Stimulated activated effector memory CD8-positive, alpha-beta T cell treated with anti-CD3 and anti-CD28 coated beads, Interleukin-12 subunit alpha, Interleukin-12 subunit beta, amount 100 ng/mL, for 72 hours (primary cell): ENCODE measurements around the gene ANAPC2.

Source experiments
- ATAC-seq: fragments of 150-1000 bp; cut with Tn5 transposase; 2 replicates; pipeline ENCODE4 v1.10.0; 2021
- DNase-seq, 2 donors: peaks; one replicate each; pipeline ENCODE4 v3.0.0; 2021 to 2022; ENCODE audit warnings: low spot score in 2 of 2
- H3K27ac Mint-ChIP-seq: one replicate; pipeline ENCODE4 v1.8.0; 2022; ENCODE audit warnings: mild to moderate bottlenecking, mixed read lengths
- H3K36me3 Mint-ChIP-seq: one replicate; pipeline ENCODE4 v1.8.0; 2022; ENCODE audit warnings: mild to moderate bottlenecking, mixed read lengths
- H3K4me1 Mint-ChIP-seq: one replicate; pipeline ENCODE4 v1.8.0; 2022; ENCODE audit warnings: mixed read lengths
- H3K4me3 Mint-ChIP-seq: one replicate; pipeline ENCODE4 v1.8.0; 2022; ENCODE audit warnings: mild to moderate bottlenecking, mixed read lengths
- H3K9me3 Mint-ChIP-seq: one replicate; pipeline ENCODE4 v1.8.0; 2022; ENCODE audit warnings: mixed read lengths

Gene ANAPC2

GRCh38 chr9:137205126-137206069 is 17.0 kb upstream of the ANAPC2 start, which contains the start of the genes NDOR1 and TMEM203:
Gene NDOR1 (plus strand): TSS chr9:137205700. CDS start chr9:137205778, 78 bp downstream.
Gene TMEM203 (minus strand): TSS chr9:137205648. CDS start chr9:137205414, 234 bp downstream.
- peaks cover 45% of the 10 kb centered on the region for H3K4me1 Mint-ChIP-seq

GRCh38 chr9:137204731-137205125 is 16.4 kb upstream of the ANAPC2 start:
- H3K36me3 Mint-ChIP-seq, result peaks cover 43% of the 10 kb centered on the region
- H3K9me3 Mint-ChIP-seq, result no peaks in the 10 kb centered on the region
- ATAC-seq, result no peak
- DNase-seq, result no peak
- peak overlapping the region; percentile 94 for H3K4me3 Mint-ChIP-seq
- H3K27ac Mint-ChIP-seq, result peak overlapping the region; percentile 97
- peaks cover 45% of the 10 kb centered on the region for H3K4me1 Mint-ChIP-seq

More at GRCh38 chr9:137205126-137206069, 17.0 kb upstream of the ANAPC2 start, which contains the start of the genes NDOR1 and TMEM203:
- Mint-ChIP-seq H3K27ac (peak within 1 kb of the TSS; percentile 97), H3K9me3 (no peaks in the 10 kb centered on the region), H3K4me3 (peak within 1 kb of the TSS; percentile 94), H3K36me3 (peaks cover 50% of the 10 kb centered on the region)
- ATAC-seq (peak; percentile 77), DNase-seq (peak; percentile 94 to 97)

- H3K36me3 Mint-ChIP-seq, result peaks cover 27% of the 10 kb centered on the region
Measured at GRCh38 chr9:137202966-137203365, 14.6 kb upstream of the ANAPC2 start.

GRCh38 chr9:137201205-137201868 is 13.0 kb upstream of the ANAPC2 start:
- Mint-ChIP-seq H3K36me3 (peaks cover 16% of the 10 kb centered on the region), H3K4me1 (peaks cover 31% of the 10 kb centered on the region), H3K4me3 (peak overlapping the region; percentile 79), H3K27ac (peak overlapping the region; percentile 60), H3K9me3 (no peaks in the 10 kb centered on the region)
- ATAC-seq (no peak), DNase-seq (no peak)

More at GRCh38 chr9:137202966-137203365, 14.6 kb upstream of the ANAPC2 start:
- Mint-ChIP-seq H3K9me3 (no peaks in the 10 kb centered on the region), H3K4me1 (peaks cover 45% of the 10 kb centered on the region), H3K4me3 (peak overlapping the region; percentile 4), H3K27ac (no peak overlapping the region)
- ATAC-seq (no peak), DNase-seq (no peak)

GRCh38 chr9:137200311-137201204 is 12.2 kb upstream of the ANAPC2 start, which contains the start of gene TPRN:
Gene TPRN (minus strand): TSS chr9:137200741. CDS start chr9:137200711, 30 bp downstream.
- peak within 1 kb of the TSS; percentile 82 for H3K27ac Mint-ChIP-seq
- peaks cover 23% of the 10 kb centered on the region for H3K4me1 Mint-ChIP-seq
- peak; percentile 96 for ATAC-seq
- peak; percentile 90 to 98 for DNase-seq
- no peaks in the 10 kb centered on the region for H3K9me3 Mint-ChIP-seq
- peak within 1 kb of the TSS; percentile 79 for H3K4me3 Mint-ChIP-seq
- H3K36me3 Mint-ChIP-seq, result peaks cover 12% of the 10 kb centered on the region

- peak overlapping the region; percentile 82 for H3K27ac Mint-ChIP-seq
Measured at GRCh38 chr9:137199411-137200121, 11.2 kb upstream of the ANAPC2 start.

GRCh38 chr9:137198902-137199283 is 10.5 kb upstream of the ANAPC2 start:
- Mint-ChIP-seq H3K9me3 (no peaks in the 10 kb centered on the region), H3K4me1 (peaks cover 20% of the 10 kb centered on the region), H3K27ac (no peak overlapping the region), H3K36me3 (no peaks in the 10 kb centered on the region), H3K4me3 (peak overlapping the region; percentile 73)
- no peak for DNase-seq
- no peak for ATAC-seq

More at GRCh38 chr9:137199411-137200121, 11.2 kb upstream of the ANAPC2 start:
- no peaks in the 10 kb centered on the region for H3K9me3 Mint-ChIP-seq
- peaks cover 27% of the 10 kb centered on the region for H3K4me1 Mint-ChIP-seq
- DNase-seq (no peak), ATAC-seq (no peak)
- H3K36me3 Mint-ChIP-seq, result peaks cover 3% of the 10 kb centered on the region
- peak overlapping the region; percentile 73 for H3K4me3 Mint-ChIP-seq

GRCh38 chr9:137198051-137198901 is 9.9 kb upstream of the ANAPC2 start:
- Mint-ChIP-seq H3K4me1 (peaks cover 19% of the 10 kb centered on the region), H3K27ac (no peak overlapping the region)

GRCh38 chr9:137195525-137196220 is 7.3 kb upstream of the ANAPC2 start:
- Mint-ChIP-seq H3K9me3 (no peaks in the 10 kb centered on the region), H3K4me3 (no peak overlapping the region), H3K4me1 (peaks cover 11% of the 10 kb centered on the region), H3K36me3 (peaks cover 4% of the 10 kb centered on the region), H3K27ac (no peak overlapping the region)
- DNase-seq (no peak), ATAC-seq (no peak)

More at GRCh38 chr9:137198051-137198901, 9.9 kb upstream of the ANAPC2 start:
- Mint-ChIP-seq H3K9me3 (no peaks in the 10 kb centered on the region), H3K36me3 (no peaks in the 10 kb centered on the region), H3K4me3 (peak overlapping the region; percentile 73)
- DNase-seq, result no peak
- ATAC-seq, result no peak

- H3K36me3 Mint-ChIP-seq, result peaks cover 9% of the 10 kb centered on the region
- H3K4me1 Mint-ChIP-seq, result peaks cover 15% of the 10 kb centered on the region
- H3K9me3 Mint-ChIP-seq, result no peaks in the 10 kb centered on the region
- DNase-seq (no peak), ATAC-seq (no peak)
- no peak overlapping the region for H3K27ac Mint-ChIP-seq
- no peak overlapping the region for H3K4me3 Mint-ChIP-seq
Measured at GRCh38 chr9:137194909-137195308, 6.5 kb upstream of the ANAPC2 start.

- no peak for DNase-seq
- no peak overlapping the region for H3K27ac Mint-ChIP-seq
Measured at GRCh38 chr9:137194388-137194787, 6.0 kb upstream of the ANAPC2 start.

GRCh38 chr9:137193771-137194170 is 5.4 kb upstream of the ANAPC2 start:
- no peak overlapping the region for H3K27ac Mint-ChIP-seq
- H3K4me3 Mint-ChIP-seq, result no peak overlapping the region
- peaks cover 19% of the 10 kb centered on the region for H3K36me3 Mint-ChIP-seq
- no peak for DNase-seq
- peaks cover 25% of the 10 kb centered on the region for H3K4me1 Mint-ChIP-seq
- no peaks in the 10 kb centered on the region for H3K9me3 Mint-ChIP-seq
- ATAC-seq, result no peak

More at GRCh38 chr9:137194388-137194787, 6.0 kb upstream of the ANAPC2 start:
- Mint-ChIP-seq H3K36me3 (peaks cover 14% of the 10 kb centered on the region), H3K4me1 (peaks cover 19% of the 10 kb centered on the region), H3K9me3 (no peaks in the 10 kb centered on the region), H3K4me3 (no peak overlapping the region)
- no peak for ATAC-seq

GRCh38 chr9:137192859-137193258 is 4.5 kb upstream of the ANAPC2 start:
- DNase-seq, result no peak
- no peak overlapping the region for H3K27ac Mint-ChIP-seq
- no peaks in the 10 kb centered on the region for H3K9me3 Mint-ChIP-seq
- peaks cover 26% of the 10 kb centered on the region for H3K4me1 Mint-ChIP-seq
- ATAC-seq, result no peak
- peaks cover 26% of the 10 kb centered on the region for H3K36me3 Mint-ChIP-seq
- no peak overlapping the region for H3K4me3 Mint-ChIP-seq
